ENCODE measurements around the gene TEX2. TPM values are rescaled to one million over a fixed set of nuclear protein-coding genes. Genes with fewer than 3 reads are reported as not detected.
A peak's percentile ranks its signal among the peaks of the same experiment; 100 is the strongest.

Gene TEX2
- total and polyA plus RNA-seq, 9 of the 15 experiments (the other 6 are each of a cell fraction or from before 2014, with no cell fraction given), result 4.1 to 27.6 (median 19.3) TPM

GRCh38 chr17:64262198-64262999 lies 661 bp downstream of the TEX2 start (continued):
- TF ChIP-seq PHF8 (IDR thresholded peaks at IDR 0.05; ENCODE audit: borderline replicate concordance, low read length) (no peak), MGA (IDR thresholded peaks at IDR 0.05) (peak; percentile 68), ZBTB49 (CRISPR knock-in tag; IDR thresholded peaks at IDR 0.05; ENCODE audit: borderline replicate concordance) (no peak), ARID4B (CRISPR knock-in tag; IDR thresholded peaks at IDR 0.05) (0 out of 2 replicates have a peak, but pooled peaks have one; percentile 2), PRMT5 (CRISPR knock-in tag; IDR thresholded peaks at IDR 0.05) (no peak), GATAD2A (IDR thresholded peaks at IDR 0.05) (no peak)
